ENCODE results near the gene BTBD16. TPM values are rescaled to one million over a fixed set of nuclear protein-coding genes. Genes with fewer than 3 reads are reported as not detected.

Gene BTBD16
- total and polyA plus RNA-seq, 2 of the 4 experiments (the other 2 are of a cell fraction): not detected

DNA sequence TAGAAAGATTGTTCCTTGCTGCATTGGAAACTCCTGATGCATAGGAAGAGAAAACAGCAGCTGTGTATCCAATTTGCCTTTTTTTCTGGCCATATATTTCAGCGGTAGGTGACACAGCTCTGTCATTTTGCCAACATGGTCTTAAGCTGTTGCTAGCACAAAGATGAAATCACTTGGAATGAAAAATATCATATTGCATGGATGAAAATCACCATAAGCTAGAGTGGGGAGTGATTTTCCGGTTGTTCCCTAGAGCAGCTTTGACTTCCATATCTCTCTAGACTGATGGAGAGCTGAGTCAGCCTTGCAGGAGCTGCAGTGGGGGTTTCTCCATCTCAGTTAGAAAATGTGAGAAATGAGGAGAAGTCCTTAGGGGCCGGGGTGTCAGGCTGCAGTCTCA is 38.3 kb upstream of the BTBD16 start:
- DNase-seq (peak; percentile 95), ATAC-seq (ENCODE audit: low read depth) (peak; percentile 94)
- H2BK15ac ChIP-seq (ENCODE audit: low read depth, low read length): no peak overlapping the region; the same call in 2 of the 3 replicates
- H3K18ac ChIP-seq (ENCODE audit: low read depth, low read length): no peak overlapping the region
- no peak overlapping the region for H2AK5ac ChIP-seq (ENCODE audit: low read depth, low read length)
- peaks cover 0 to 9% of the 10 kb centered on the region in 2 experiments; a peak in 1 of 4 replicates for H3K79me1 ChIP-seq (ENCODE audit: low read depth in 1 of 2, low read length in 2 of 2)
- no peak overlapping the region for H4K5ac ChIP-seq (ENCODE audit: low read depth, low read length)
- dilution Hi-C loops (cut with HindIII; ENCODE audit: low sequenced_read_pairs, unreplicated experiment): no loop called here
- H3K36me3 ChIP-seq (ENCODE audit: control insufficient read depth, insufficient read depth, low read length): peaks cover 11% of the 10 kb centered on the region; the same call in 1 of the 2 replicates
- no peak overlapping the region for H4K91ac ChIP-seq (ENCODE audit: insufficient read depth, low read depth, low read length)
- peaks cover 3% of the 10 kb centered on the region; the same call in 1 of the 2 replicates for H3K9me1 ChIP-seq (ENCODE audit: insufficient read depth, low read length)
- H2BK5ac ChIP-seq (ENCODE audit: low read depth, low read length, poor library complexity, severe bottlenecking): no peak overlapping the region
- H2AK9ac ChIP-seq (replicated peaks; ENCODE audit: low read depth, low read length, poor library complexity): no peak overlapping the region
- no peak overlapping the region for H3K4ac ChIP-seq (ENCODE audit: low read depth, low read length)
- H3K27ac ChIP-seq (ENCODE audit: insufficient read depth, low read length): peak overlapping the region; percentile 0; the same call in 1 of the 2 replicates
- no peak overlapping the region for H2BK20ac ChIP-seq (ENCODE audit: low read depth, low read length)
- no peak overlapping the region for H3K56ac ChIP-seq (ENCODE audit: extremely low read depth, insufficient read depth, low read length)
- BruUV-seq (replicated peaks): no TSS peak
- no peak overlapping the region; the same call in 1 of the 2 replicates for H3K4me2 ChIP-seq (ENCODE audit: low read depth, low read length)
- in situ Hi-C loops (cut with MboI; ENCODE audit: low sequenced_read_pairs): no loop called here
- H3K23ac ChIP-seq (ENCODE audit: low read depth, low read length): no peak overlapping the region
- 25% methylated on average over 1 of the region's 3 CpGs; no CpG with 5 or more reads in 1 of the 2 experiments for WGBS, 2 experiments (ENCODE audit: extremely low coverage in 2 of 2, insufficient read length in 1 of 2)
- ChIA-PET CTCF (interaction anchor here (0.6 kb wide), 1 partner anchor 80 kb away, joined by 5 read pairs; no protein-coding TSS in a partner anchor), POLR2A (ENCODE audit: unreplicated experiment) (no interaction called here)
- no peaks in the 10 kb centered on the region for H3K9me3 ChIP-seq (ENCODE audit: control insufficient read depth, insufficient read depth, low read length)
- no peaks in the 10 kb centered on the region for H4K20me1 ChIP-seq (ENCODE audit: insufficient read depth, low read length)
- intact Hi-C loops (cut with micrococcal nuclease): loop anchor here (2.0 kb wide), 1 partner anchor 26 kb away; no protein-coding TSS in a partner anchor
- H3K4me3 ChIP-seq (ENCODE audit: insufficient read depth, low read depth, low read length): no peak overlapping the region
- no peak overlapping the region for H3K9ac ChIP-seq (ENCODE audit: low read depth, low read length)
- no peaks in the 10 kb centered on the region for H3K27me3 ChIP-seq (ENCODE audit: control insufficient read depth, insufficient read depth, low read length)
- H3K4me1 ChIP-seq (ENCODE audit: control insufficient read depth, insufficient read depth, low read length): peaks cover 8% of the 10 kb centered on the region; the same call in 1 of the 2 replicates
- no peak overlapping the region for H3K14ac ChIP-seq (replicated peaks; ENCODE audit: low read depth, low read length)
- H4K8ac ChIP-seq (ENCODE audit: low read depth in 2 of 2, low read length in 2 of 2): no peak overlapping the region
- TF ChIP-seq, protein P1, sequence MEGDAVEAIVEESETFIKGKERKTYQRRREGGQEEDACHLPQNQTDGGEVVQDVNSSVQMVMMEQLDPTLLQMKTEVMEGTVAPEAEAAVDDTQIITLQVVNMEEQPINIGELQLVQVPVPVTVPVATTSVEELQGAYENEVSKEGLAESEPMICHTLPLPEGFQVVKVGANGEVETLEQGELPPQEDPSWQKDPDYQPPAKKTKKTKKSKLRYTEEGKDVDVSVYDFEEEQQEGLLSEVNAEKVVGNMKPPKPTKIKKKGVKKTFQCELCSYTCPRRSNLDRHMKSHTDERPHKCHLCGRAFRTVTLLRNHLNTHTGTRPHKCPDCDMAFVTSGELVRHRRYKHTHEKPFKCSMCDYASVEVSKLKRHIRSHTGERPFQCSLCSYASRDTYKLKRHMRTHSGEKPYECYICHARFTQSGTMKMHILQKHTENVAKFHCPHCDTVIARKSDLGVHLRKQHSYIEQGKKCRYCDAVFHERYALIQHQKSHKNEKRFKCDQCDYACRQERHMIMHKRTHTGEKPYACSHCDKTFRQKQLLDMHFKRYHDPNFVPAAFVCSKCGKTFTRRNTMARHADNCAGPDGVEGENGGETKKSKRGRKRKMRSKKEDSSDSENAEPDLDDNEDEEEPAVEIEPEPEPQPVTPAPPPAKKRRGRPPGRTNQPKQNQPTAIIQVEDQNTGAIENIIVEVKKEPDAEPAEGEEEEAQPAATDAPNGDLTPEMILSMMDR (conservative IDR thresholded peaks at IDR 0.05; ENCODE audit: low read depth, low read length): no peak
- TF ChIP-seq NFE2L2 (IDR thresholded peaks at IDR 0.05; ENCODE audit: low read depth, low read length): no peak
- TF ChIP-seq CEBPB (IDR thresholded peaks at IDR 0.05; ENCODE audit: low read depth, low read length): 0 out of 2 replicates have a peak, but pooled peaks have one; percentile 8
- TF ChIP-seq MAFK (IDR thresholded peaks at IDR 0.05; ENCODE audit: low read depth, low read length): peak; percentile 64
- no peak for TF ChIP-seq RFX5 (IDR thresholded peaks at IDR 0.05; ENCODE audit: low read depth, low read length)
- no peak for TF ChIP-seq MAZ (IDR thresholded peaks at IDR 0.05; ENCODE audit: borderline replicate concordance, low read depth, low read length)
- TF ChIP-seq CHD1 (IDR thresholded peaks at IDR 0.05; ENCODE audit: low read depth, low read length): no peak
- TF ChIP-seq POLR2A (IDR thresholded peaks at IDR 0.05; ENCODE audit: low read depth, low read length): no peak; the same call in 1 of the 2 replicates
- no peak for TF ChIP-seq MXI1 (IDR thresholded peaks at IDR 0.05; ENCODE audit: borderline replicate concordance, low read depth, low read length)
- TF ChIP-seq USF2 (IDR thresholded peaks at IDR 0.05; ENCODE audit: low read depth, low read length): no peak
- no peak for TF ChIP-seq RCOR1 (IDR thresholded peaks at IDR 0.05; ENCODE audit: insufficient replicate concordance, low read length)
- no peak for TF ChIP-seq RAD21 (IDR thresholded peaks at IDR 0.05; ENCODE audit: low read length)
- TF ChIP-seq BHLHE40 (IDR thresholded peaks at IDR 0.05; ENCODE audit: low read depth, low read length): no peak
- no peak for TF ChIP-seq FOS (IDR thresholded peaks at IDR 0.05; ENCODE audit: low read depth, low read length)
- TF ChIP-seq SMC3 (IDR thresholded peaks at IDR 0.05; ENCODE audit: low read depth, low read length): no peak
- no peak overlapping the region for H2BK120ac ChIP-seq (ENCODE audit: low read depth, low read length)
- H2AFZ ChIP-seq (replicated peaks; ENCODE audit: low read length, poor library complexity): no peak overlapping the region

Data from IMR-90 (cell line).